NCI-H146 (cell line): Measurements from ENCODE around the gene SAMD5.
A peak's percentile ranks its signal among the peaks of the same experiment; 100 is the strongest.

ENCODE experiments used
- DNase-seq: peaks from one replicate; lab custom pipeline; 2025; lab: John Stamatoyannopoulos, UW

The SAMD5 gene

DNA sequence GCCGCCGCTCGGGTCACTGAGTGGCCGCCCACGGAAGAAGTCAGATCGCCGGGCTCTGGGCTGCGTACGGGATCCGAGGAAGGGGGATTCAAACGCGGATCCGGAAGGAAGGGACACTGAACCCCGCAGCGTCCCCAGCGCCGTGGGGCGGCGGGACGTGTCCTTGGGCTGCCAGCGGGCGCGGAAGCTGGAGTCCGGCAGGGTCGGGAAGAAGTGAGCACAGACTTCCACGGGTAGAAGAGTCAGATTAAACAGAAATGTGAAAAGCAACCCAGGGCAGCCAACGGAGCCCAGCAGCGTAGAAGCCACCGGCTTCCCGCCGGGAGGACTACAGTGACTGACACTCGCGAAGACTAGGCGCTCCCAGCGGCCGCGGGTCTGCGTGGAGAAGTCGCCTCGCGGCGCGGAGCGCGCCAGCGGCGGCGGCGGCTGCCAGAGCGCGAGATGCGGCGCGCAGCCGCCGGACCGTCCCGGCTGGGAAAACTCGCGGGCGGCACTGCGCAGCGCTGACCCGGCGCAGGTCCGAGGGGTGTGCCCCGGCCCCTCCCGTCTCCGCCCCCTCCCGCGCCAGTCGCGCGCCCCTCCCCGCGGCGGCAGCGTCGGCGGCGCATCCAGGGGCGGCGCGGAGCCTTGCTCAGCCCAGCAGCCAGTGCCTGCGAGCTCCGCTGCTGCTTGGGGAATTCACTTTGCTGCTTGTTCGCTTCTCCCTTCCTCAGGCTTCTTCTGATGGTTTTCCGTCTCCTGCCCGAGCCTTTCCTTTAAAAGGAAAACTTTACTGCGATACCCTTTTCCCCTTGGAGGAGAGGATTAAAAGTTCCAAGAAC, at the start of gene SAMD5:
SAMD5 (plus strand) TSS at position 649 of the 824 bp plus-strand sequence. CDS start 239 bp downstream, outside the sequence.
- peak; percentile 90 for DNase-seq

DNA sequence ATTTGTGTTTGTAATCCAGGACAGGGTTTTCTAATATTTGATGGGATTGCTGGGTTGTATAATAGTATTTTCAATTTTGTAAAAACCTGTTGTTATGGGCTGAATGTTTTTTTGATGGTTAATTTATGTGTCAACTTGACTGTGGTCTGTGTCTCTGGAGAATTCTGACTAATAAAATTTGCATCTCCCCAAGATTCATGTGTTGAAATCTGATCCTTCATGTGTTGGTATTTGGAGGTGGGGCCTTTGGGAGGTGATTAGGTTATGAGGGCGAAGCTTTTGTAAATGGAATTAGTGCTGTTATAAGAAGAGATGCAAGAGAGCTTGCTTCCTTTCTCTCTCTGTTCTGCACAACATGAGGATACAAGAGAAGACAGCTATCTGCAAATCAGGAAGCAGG, 48.7 kb upstream of the SAMD5 start:
- no peak for DNase-seq

DNA sequence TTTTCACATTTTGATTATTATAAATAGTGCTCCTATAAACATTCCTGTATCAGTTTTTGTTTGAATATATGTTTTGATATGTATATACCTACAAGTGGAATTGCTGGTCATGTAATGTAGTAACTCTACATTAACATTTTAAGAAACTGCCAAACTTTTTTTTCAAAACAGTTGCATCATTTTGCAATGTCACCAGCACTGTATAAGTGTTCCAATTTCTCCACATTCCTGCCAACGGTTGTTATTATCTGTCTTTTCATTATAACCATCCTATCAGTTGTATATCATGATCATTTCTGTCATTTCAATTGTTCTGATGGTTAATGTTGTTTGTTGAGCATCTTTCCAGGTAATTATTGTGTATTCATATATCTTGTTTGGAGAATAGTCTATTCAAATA, 44.8 kb upstream of the SAMD5 start:
- peak; percentile 28 for DNase-seq

DNA sequence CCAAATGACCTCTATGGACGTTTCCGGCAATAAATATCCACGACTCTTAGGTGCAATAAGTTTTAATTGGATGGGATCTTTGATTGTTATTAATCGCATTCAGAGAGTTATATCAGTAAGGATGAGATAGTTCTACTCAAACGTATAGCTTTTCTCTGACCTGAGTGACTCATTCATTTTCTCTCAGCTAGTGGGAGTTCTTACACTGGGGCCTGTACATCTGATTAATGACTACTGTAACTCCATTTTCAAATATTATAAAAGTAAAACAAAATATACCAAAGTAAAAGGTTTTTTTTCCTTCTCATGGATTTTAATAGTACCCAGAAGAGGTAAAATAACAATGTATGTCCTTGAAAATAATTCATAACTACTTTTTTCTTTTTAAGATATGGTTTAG, 41.1 kb upstream of the SAMD5 start:
- DNase-seq = no peak

DNA sequence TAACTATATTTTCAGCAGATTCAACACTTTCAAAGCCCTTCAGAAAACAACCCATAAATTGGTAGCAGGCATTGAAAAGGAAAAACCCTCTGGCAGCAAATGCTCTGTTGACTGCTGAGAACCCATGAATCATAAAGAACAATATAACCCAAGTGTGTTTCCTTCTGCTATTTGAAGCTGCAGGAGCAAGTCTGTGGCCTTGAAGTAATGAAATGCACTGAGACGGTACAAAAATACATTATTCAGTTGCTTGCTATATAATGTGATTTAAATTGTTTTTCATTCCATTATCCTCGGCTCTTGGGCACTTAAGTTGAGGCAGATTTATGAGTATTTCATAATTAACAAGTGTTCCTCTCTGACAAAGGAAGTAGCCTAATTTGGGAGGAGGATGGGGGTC, 40.6 kb upstream of the SAMD5 start:
- no peak for DNase-seq

DNA sequence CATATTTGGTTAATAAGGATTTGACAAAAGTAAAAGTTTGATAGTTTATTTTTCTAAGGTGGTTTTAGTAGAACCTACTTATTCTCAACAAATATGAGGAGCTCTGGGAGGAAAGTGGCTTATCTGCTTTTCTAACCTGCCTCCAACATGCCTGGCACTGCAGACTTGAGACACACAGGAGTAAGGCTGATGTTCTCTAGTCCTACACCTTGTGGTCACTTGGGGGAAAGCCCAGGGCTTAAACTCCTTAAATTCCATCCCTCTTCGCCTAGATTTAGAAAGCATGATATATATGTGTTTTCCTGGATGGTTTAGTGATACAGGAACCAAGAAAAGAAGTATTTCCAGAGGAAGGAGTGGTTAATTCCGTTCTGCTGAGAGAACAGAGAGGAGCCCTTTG, 39.9 kb upstream of the SAMD5 start:
- DNase-seq = no peak

DNA sequence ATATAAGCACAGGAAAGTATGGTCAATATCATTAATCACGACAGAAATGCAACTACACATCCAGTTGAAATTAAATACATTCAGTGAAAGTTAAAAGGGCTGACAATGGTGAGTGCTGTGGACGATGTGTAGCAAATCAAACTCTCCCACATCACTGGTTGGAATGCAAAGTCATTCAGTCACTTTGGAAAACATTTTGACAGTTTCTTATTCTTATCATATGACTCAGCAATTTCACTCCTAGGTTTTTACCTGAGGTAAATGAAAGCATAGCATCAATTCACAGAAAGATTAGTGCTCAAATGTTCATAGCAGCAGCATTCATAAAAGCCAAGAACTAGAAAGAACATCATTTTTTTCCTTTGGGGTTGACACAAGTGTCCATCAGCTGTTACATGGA, 28.6 kb upstream of the SAMD5 start:
- no peak for DNase-seq

DNA sequence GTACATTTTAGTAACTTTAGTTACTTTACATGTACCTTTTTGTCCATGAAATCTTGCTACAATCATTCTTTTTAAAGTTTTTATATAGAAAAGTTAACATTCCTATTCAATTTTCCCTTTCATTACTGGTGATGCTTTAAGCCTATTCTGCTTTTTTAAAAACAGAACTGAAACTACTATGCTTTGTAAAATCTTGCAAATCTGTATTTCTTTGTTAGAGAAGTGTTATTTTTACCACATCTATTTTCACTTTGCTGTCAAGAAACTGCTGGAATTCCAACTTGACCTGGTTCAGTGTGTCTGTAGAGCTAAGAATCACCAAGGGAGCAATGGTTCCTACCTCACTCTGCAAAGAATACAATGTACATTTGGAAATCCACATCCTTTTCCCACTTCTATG, 21.8 kb upstream of the SAMD5 start:
- DNase-seq = no peak

DNA sequence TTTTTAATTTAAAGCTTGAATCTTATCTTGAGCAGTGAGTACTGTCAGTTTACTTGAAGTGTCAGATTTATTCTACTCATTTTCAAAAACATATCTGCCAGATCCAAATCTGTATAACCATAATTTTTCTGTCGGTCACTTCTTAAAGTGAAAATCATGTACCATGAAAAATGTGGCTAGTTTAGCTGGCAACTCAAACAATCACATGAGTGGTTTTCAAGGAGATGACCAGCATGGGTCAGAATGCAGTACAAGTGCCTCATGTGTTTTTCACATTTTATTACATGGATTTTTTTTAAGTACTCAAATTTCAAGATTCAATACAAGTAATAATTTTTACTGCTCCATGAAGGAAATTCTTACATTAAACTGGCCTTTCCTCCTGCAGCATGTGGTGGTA, 11.0 kb upstream of the SAMD5 start:
- no peak for DNase-seq

DNA sequence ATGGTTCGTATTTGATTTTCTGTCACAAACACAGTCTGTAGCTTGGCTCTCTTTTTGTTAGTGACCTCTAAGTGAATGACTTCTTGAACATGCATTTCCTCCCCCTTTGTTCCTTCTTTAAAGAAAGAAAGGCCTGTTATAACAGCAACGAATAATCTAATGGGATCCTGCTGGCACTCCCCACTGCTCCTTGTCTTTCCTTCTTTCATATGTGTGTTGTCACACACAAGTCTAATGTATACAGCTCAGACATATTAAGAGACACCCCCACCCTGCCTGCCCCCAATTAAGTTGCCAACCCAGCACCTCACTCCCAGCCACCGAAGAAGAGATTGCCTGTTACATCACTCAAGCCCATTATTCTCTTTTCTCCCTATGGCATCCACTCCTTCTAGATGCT, 4.9 kb upstream of the SAMD5 start:
- peak; percentile 77 for DNase-seq

DNA sequence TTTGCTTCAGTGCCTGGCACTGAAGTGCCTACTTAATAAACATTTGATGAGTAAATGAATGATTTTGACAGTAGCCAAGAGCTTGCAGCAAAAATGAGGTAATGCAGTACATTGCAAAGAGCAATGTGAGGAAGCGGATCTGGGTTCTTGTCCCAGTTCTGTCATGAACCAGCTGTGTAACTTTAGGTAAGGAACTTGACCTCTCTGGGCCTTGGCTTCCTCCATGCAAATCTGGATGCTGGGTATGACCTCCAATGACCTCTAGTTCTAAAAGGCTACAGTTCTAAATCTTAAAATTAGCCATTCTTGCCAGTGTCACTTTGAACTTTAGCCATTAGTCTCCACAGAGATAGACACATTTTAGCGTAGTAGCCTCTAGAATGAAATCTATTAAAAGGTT, 3.6 kb upstream of the SAMD5 start:
- no peak for DNase-seq

DNA sequence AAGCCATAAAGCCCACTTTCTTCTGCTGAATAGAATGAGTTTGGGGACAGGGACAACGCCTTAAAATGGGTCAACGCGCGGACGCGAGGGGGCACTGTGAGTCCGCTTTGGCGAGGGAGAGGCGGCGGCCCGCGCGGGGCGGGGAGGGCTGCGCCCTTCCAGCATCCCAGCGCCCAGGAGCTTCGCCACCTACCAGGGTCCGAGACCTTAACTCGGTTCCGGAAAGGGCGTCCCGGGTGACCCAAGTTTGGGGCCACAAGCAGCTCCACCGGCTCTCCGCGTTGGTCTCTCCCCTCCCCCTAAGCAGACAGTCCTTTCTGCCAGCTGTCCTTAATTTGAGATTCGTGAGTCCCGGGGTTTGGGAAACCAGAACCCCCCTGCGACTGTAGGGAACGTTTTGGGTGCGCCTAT, 1.8 kb upstream of the SAMD5 start:
- peak; percentile 89 for DNase-seq

DNA sequence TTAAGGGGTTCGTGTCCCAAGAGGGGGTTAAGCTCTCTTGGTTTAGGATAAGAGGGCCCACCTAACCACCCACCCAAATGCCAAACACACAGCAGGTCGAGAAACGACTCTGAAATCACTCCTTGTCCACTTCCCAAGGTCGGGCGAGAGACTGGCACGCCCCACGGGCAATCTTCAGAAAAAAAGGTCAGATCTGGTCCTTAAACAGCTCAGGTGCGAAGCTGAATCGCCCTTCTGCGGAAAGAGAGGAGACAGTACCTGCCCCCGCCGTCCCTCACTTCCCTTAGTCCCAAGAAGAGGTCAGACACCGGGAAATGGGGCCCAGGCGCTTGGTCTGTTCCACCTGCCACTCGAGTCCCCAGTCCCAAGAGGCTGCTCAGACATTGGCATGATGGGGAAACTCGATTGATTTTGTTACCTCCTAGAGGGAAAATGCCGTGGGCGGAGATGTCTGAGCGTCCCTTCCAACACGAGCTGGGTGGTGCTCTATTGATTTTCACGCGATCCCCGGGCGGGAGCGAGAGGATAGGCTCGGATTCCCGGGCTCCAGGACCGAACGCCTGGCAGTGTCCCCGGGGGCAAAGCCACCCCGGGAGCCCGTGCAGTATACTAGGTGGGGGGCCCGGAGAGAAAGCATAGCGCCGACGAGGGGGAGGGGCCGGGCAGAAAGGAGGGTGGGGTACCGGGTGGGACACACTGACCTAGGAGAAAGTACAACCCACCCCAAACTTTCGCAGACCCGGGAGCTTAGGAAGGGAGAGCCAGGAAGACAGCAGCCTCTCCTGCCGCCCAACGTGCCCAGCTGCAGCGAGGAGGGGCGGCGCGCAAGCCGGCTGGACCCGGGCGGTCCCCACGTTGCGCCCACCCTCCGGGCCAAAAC, 1.1 kb upstream of the SAMD5 start:
- peak; percentile 86 for DNase-seq

DNA sequence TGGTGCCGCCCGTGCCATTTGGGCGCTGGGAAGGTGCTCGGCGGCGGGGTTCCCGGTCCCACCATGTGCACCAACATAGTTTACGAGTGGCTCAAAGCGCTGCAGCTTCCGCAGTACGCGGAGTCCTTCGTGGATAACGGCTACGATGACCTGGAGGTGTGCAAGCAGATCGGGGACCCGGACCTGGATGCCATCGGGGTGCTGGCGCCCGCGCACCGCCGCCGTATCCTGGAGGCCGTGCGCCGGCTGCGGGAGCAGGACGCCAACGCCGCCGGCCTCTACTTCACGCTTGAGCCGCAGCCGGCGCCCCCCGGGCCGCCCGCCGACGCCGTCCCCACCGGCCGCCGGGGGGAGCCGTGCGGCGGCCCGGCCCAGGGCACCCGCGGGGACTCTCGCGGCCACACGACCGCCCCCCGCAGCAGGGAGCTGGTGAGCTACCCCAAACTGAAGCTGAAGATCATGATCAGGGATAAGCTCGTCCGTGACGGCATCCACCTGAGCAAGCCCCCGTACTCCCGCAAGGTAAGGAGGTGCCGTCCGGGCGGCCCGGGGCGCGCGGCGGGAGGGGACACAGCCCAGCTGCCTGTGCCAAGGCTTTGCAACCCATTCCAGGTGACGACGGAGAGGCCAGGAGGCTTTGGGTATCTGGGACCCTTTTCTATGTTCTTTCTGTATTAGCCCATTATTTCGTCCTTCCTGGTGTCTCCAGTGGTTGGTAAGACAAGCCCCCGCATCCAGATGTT, 547 bp downstream of the SAMD5 start:
- DNase-seq = peak; percentile 81

DNA sequence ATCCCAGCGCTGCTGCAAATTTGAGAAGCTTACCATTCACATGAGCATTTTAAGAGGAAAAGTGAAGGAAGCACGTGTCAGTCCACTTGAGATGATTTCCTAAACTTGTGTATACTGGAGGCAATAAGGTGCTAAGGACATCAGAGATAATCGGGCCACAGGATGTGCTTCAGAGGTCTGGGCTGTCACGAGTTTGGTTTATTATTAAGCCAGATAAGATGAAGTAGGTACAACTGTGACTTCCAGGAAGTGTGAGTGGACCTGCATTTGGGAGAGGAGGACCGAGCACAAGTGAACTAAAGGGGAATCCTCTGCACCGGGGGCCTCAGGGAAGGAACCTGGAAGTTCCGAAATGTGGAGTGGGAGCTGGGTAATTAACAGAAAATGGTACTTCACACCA, 1.4 kb downstream of the SAMD5 start:
- peak; percentile 33 for DNase-seq

DNA sequence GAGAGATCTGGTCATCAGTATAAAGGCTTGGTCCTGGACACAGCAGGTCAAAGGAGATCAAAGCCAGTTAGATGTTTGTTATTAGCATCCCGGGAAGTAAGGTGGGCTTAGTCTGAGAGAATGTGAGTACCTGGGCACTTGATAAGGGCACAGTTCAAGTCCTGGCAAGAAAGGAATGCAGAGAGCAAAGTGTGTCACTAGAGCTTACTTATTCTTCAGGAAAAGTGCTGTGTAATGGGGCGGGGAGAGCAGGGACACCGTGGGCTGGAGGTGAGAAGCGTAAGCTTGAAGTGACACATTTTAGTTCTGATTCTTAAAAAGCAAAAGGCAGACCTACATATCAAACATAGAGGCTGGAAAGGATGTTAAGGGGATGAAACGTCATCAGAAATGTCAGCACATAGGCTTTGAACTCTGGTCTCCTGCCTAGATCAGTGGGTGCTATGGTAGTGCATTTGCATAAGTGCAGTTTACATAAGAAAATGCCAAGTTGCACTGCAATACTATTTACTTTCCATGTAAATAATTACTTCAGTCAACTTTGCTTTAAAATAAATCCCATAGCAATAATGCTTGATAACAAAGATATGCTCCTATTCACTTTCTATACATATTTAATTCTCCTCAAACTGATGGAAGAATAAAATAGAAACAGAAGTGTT, 2.6 kb downstream of the SAMD5 start:
- DNase-seq = peak; percentile 22

DNA sequence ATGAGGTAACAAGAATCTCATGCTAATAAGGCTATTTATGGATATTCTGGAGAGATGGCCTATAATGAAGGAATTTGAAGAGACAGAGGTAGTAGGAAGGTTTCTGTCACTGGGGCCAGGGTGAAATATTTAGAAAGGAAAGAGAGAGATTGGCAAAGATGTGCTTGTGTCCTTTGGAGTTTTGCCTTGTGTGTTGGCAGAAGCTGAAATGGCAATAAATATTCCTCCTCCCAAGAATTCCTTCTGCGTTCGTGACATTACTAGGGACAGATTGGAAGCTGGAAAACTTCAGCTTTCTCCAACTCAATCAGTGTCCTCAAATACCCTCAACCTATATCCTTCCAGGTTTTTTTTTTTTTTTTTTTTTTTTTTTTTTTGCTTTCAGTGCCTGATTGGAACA, 6.3 kb downstream of the SAMD5 start:
- no peak for DNase-seq

DNA sequence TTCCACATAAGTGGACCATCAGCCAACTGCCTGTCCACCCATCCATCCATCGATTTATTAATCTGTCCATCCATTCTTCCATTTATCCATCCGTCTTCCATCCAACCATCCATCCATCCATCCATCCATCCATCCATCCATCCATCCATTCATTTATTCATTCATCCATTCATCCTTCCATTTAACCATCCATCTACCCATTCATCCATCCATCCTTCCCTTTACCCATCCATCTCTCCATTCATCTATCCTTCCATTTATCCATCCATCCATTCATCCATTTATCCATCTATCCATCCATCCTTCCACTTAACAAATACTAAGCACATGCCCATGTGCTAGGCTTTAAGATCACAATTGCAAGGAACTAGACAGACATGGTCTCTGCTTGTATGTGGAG, 6.8 kb downstream of the SAMD5 start:
- DNase-seq = no peak

DNA sequence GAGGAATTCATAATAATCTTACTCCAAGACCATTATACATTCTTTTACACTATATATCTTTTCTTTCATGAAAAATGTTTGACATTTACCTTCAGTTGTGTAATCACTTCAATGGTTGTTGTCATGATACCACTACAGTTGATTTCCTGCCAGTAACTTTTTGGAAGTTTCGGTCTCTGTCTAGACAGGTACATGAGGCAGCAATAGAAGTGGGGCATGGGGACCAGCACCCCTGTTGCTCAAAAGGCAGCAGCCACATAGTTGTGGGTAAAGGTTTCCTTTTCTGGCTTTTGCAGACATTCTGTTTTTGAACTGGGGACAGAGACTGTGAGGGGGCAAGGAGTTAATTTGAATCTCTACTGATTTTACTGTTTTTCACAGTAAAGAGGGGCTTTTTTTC, 14.1 kb downstream of the SAMD5 start:
- no peak for DNase-seq

DNA sequence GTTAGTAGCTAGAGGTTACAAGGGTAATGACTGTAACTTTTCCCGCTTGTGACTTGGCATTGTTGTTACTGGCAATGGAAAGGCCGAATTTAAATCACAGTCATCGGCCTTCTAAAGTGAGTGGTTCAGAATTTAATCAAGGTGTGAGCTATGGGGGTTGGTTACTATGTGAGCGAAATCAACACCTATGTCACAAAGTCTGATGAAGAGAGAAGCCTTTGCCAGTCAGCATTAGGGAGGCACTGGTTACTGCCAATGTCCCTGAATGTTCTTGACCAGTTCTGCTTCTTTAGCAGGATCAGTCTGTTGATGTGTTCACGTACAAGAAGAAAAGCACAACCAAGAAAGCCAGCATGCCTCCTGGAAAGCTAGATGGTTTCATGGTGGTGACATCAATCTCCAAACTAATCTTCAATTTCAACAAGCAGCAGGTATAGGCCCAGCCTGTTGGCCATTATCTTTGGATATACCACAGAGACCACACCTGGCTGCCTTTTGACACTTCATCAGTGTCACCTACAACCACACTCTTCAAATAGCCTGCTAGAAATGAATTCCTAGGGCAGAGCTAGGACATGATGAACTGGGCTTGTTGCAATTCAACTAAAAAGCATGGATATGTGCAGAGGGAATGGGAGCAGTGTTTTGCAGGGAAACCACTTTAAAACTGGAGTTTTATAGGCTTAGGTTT, 17.2 kb downstream of the SAMD5 start:
- no peak for DNase-seq

DNA sequence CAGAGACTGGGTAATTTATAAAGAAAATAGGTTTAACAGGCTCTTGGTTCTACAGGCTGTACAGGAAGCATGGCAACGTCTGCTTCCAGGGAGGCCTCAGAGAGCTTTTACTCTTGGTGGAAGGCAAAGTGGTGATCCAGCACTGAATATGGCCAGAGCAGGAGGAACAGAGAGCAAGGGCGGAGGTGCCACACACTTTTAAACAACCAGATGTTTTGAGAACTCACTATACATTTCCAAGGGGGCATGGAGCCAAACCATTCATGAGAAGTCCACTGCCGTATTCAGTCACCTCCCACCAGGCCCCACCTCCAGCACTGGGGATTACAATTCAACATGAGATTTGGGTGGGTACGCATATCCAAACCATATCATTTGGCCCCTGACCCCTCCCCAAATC, 18.7 kb downstream of the SAMD5 start:
- no peak for DNase-seq
